HEK293T (cell line): ENCODE results near the gene GPR158.

Experiments
- ARNT ChIP-seq: fragments of 450-650 bp; IDR thresholded peaks from 2 replicates; pipeline ENCODE4 v1.6.1; 2017; ENCODE audit warnings: mild to moderate bottlenecking
- BHLHE40 ChIP-seq: fragments of 450-650 bp; IDR thresholded peaks from 2 replicates; pipeline ENCODE4 v1.6.1; 2016; ENCODE audit warnings: mild to moderate bottlenecking, moderate library complexity, borderline replicate concordance
- ELF4 ChIP-seq: fragments of 450-650 bp; IDR thresholded peaks from 2 replicates; pipeline ENCODE4 v1.6.1; 2017; ENCODE audit warnings: antibody characterized with exemption
- FOXK2 ChIP-seq: fragments of 450-650 bp; IDR thresholded peaks from 2 replicates; pipeline ENCODE4 v1.6.1; 2016; ENCODE audit warnings: mild to moderate bottlenecking
- FOXM1 ChIP-seq: fragments of 450-650 bp; IDR thresholded peaks from 2 replicates; pipeline ENCODE4 v1.6.1; 2017; ENCODE audit warnings: mild to moderate bottlenecking, borderline replicate concordance
- L3MBTL2 ChIP-seq: fragments of 450-650 bp; conservative IDR thresholded peaks from 2 replicates; pipeline ENCODE4 v1.6.1; 2016; ENCODE audit warnings: mild to moderate bottlenecking
- LEF1 ChIP-seq: fragments of 450-650 bp; IDR thresholded peaks from 2 replicates; pipeline ENCODE4 v1.6.1; 2017; ENCODE audit warnings: mild to moderate bottlenecking, borderline replicate concordance
- NFRKB ChIP-seq: fragments of 450-650 bp; IDR thresholded peaks from 2 replicates; pipeline ENCODE4 v1.6.1; 2016; ENCODE audit warnings: mild to moderate bottlenecking, moderate library complexity
- SUZ12 ChIP-seq: fragments of 450-650 bp; IDR thresholded peaks from 2 replicates; pipeline ENCODE4 v1.6.1; 2016; ENCODE audit warnings: mild to moderate bottlenecking
- TARDBP ChIP-seq: fragments of 450-650 bp; IDR thresholded peaks from 2 replicates; pipeline ENCODE4 v1.6.1; 2016
- ZNF384 ChIP-seq: fragments of 450-650 bp; IDR thresholded peaks from 2 replicates; pipeline ENCODE4 v1.6.1; 2016

DNA sequence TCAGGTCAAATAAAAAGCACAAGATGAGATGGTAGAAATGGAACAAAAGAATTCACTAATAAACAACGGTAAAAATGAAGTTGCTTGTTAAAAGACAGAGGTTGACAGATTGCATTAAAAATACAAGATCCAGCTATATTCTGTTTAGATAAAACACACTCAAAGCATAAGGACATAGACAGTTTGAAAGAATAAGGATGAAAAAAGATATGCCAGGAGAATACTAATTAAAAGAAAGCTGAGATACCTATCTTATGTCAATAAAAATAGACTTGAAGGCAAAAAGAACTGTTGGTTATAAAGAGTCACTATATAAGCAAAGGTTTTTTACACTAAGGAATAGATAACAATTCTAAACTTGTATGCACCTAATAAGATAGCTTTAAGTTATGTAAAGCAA lies 105.3 kb downstream of the GPR158 start:
- TF ChIP-seq SUZ12 (no peak), BHLHE40 (no peak), ARNT (no peak), ELF4 (no peak), NFRKB (no peak), FOXM1 (no peak), TARDBP (no peak), FOXK2 (no peak), ZNF384 (no peak), LEF1 (no peak), L3MBTL2 (no peak)
